ENCODE measurements around the gene LMOD2.
"Not testable (repeated sequence)": the region's sequence is repeated elsewhere in the genome, so short reads cannot be mapped to it uniquely, and the experiment has no call there.

The LMOD2 gene, protein sequence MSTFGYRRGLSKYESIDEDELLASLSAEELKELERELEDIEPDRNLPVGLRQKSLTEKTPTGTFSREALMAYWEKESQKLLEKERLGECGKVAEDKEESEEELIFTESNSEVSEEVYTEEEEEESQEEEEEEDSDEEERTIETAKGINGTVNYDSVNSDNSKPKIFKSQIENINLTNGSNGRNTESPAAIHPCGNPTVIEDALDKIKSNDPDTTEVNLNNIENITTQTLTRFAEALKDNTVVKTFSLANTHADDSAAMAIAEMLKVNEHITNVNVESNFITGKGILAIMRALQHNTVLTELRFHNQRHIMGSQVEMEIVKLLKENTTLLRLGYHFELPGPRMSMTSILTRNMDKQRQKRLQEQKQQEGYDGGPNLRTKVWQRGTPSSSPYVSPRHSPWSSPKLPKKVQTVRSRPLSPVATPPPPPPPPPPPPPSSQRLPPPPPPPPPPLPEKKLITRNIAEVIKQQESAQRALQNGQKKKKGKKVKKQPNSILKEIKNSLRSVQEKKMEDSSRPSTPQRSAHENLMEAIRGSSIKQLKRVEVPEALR

DNA sequence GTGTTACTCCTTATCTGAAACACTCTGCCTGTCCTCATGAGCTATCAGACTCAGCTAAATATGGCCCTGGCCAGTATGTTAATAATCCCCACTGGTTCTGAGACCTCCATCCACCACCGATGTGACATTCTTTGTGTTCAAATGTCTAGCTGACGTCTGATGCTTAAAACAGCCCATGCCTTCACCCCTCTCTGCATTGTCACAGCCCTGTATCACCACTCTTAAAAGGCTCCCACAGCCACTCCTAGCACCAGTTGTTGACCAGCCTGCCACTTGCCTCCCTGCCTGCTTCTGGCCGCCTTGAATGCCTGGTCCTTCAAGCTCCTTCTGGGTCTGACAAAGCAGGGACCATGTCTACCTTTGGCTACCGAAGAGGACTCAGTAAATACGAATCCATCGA is at the start of gene LMOD2:
Gene LMOD2 (plus strand): TSS at position 253 of the 400 bp plus-strand sequence. CDS start 98 bp downstream, at position 351.
- DNase-seq: no peak

DNA sequence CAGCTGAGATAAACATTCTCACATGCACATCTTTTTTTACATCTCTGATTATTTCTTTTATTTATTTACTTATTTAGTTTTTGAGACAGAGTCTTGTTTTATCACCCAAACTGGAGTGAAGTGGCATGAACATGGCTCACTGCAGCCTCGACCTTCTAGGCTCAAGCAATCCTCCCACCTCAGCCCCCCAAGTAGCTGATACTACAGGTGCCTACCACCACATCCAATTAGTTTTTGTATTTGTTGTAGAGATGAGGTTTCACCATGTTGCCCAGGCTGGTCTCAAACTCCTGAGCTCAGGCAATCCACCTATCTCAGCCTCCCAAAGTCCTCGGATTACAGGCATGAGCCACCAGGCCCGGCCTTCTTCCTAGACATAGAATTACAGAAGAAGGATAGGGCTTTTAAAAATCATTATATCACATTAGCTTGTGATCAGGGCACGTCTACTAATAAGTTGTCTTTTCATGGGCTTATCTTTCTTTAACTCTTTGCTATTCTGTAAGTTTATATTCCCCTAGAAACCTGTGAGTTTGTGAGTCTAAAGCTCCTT is 48.2 kb upstream of the LMOD2 start:
- DNase-seq: no peak

DNA sequence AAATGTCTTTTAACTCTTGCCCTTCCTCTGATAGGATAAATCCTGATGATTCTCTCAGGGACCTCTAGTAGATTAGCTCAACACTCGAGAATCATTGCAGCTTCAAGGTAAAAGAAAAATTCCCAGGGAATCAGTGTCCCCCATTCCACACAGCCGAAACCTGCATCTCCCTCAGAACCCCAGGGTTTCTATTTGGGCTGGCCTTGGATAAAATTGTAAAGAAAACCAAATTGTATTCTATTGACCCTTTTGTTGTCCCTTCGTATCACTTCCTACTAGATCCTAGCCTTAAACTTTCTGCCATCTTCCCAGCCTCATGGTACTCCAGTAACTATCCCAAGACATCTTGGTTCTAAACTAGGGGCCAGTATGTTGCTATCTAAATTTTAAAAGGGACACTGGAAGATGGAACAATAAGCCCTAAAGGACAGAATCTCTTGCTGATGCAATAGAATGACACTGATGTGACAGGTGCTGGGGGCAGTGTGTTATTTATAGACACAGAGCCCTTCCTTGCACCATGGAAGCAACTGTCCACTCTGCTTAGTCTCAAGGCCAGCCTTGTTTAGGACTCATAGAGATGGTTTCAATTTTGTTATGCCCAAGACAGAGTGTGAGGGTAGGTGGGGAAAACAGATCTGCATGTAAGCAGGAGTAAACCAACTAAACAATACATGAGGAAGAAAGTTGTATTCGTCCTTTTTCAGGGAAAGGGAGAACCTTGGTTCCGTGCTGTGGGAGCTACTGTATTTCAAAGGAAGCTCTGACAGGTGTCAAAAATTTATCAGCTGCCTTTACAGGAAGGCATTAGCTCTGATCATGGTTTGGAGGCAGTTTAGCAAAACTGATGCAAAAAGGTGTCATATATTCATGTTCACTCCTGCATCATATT is 46.4 kb upstream of the LMOD2 start:
- DNase-seq: no peak

DNA sequence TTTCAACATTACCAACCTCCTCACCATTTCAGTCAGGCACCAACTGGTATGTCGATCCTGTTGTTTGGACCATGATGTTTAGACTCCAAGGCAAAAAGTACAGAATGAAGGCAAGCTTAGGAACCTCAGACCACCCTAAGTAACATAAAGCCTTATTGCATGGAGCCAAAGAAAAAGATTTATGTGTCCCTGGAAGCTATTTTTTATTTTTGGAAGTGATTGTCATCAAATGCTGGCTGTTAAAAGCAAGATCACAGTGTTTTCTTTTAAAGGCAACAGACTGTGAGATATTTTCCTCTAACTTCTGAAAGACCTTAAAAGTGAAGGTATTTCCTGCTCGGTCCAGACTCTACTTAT is 45.8 kb upstream of the LMOD2 start:
- DNase-seq: no peak

DNA sequence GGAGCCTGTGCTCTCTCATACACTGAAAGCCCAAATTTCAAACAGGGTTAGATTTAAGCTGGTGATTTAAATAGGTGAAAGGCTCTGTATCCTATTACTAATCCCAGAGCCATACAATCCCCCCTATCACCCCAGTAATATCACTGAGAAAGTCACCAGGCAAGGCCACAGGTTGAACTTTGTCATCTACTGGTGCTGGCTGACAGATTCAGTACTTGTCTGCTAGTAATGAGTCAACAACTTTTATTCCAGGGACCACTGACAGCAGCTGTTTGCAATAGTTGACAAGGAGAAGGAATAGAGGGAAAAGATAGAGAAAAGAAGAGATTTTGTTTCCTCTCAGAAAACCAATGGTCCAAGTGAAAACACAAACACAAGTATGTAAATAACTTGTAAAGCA is 43.6 kb upstream of the LMOD2 start:
- no peak for DNase-seq

DNA sequence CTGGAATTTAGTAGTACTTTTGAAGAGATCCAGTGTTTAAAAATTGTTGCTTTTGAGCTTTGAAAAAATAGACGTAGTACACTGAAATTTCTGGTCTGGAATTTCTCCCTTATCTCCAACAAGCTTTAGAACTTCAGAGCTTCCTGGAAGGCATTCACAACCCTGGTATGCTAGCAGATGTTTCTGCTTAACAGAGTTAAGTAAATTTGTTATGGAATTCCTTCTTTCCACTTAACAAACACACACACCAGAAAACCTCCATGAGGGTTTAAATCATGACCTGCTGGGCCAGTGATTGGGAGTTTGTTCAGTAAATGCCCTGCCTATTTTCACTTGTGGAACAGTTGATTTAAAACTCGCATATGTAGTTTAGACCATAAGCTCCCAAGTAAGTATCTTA is 40.3 kb upstream of the LMOD2 start:
- no peak for DNase-seq

DNA sequence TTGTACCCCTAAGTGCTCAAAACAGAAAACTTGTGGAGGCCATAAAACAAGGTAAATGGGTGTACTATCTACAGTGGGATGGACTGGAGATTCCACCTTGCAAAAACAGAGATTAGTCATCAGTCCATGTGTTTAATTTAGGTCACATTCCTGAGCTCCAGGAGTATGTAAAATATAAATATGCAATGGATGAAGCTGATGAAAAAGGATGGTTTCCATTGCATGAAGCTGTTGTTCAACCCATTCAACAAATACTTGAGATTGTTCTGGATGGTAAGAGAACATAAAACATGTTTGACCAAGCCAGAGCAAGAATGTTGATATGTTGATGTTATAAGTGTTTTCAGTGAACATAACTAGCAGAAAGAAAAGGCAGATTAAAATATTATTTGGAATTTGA is 39.4 kb upstream of the LMOD2 start:
- no peak for DNase-seq

DNA sequence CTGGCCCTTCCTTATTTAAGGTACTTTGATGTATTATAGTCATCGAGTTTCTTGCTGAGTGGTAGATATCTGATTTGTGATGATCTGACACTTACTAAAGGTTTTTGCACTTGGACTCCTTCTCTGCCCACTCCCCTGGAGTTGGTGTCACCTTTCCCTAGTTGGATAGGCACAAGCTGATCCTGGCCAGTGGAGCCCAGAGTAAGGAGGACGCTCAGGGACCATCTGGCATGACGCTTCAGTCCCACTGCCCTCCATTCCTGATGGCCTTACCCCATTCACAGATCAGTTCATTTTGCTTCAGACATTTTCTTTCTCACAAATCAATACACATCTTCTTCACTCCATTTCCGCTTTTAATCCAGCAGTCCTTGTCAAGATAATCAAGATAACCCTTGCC is 34.0 kb upstream of the LMOD2 start:
- no peak for DNase-seq

DNA sequence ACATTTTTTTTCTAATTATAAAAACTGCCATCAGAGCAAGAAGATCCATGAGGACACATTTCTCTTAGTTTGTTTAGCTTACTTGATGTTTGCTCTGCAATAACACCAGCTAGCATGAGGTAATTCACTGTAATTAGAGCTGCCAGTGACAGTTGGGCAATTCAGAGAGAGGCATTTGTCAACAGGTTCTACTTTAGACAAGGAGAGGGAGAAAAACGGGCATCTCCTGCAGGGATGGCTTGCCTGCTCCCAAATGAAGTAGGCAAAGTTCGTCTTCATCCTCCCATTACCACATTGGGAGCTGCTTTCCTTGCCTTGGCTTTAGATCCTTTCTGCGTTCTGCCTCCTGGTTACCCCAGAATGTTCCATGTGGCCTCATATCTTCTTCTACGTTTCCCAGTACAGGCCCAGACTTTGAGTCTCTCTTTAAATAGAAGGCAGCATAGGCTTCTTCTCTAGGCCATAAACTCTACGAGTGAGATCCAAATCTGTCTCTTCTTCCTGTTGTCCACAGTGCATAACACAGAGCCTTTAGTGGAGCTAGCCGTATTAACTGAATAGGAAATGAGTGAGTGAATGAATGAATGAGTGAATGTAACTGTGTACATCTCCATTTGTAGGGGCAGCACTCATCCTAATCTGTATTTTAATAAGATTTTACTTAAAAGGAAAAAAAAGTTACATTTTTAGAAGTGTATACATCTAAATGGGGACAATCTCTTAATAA is 32.8 kb upstream of the LMOD2 start:
- DNase-seq: no peak

DNA sequence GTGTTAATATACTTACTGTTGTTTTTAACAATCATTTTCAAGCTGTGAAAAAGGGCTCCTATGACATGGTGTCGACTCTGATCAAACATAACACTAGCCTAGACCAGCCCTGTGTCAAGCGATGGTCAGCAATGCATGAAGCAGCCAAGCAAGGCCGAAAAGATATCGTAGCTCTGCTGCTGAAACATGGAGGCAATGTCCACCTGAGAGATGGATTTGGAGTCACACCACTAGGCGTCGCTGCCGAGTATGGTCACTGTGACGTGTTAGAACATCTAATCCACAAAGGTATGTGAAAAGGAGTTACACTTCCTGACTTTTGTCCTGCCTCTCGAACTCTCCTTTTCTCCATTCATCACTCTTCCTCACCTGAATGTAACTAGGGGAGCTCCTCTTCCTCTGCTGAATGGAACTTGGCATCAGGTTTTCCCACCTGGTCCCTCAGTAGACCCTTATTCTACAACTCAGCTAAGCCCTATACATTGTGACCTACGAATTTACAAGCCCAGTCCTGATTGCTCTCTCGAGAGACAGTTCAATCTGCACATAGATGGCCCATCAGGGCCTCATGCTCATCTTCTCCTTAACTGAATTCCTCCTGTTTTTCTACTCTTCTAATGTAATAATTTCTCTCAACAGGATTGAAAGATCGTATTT is 31.0 kb upstream of the LMOD2 start:
- DNase-seq: peak in 3 of 4 experiments; percentile 32 to 37 (median 36)

DNA sequence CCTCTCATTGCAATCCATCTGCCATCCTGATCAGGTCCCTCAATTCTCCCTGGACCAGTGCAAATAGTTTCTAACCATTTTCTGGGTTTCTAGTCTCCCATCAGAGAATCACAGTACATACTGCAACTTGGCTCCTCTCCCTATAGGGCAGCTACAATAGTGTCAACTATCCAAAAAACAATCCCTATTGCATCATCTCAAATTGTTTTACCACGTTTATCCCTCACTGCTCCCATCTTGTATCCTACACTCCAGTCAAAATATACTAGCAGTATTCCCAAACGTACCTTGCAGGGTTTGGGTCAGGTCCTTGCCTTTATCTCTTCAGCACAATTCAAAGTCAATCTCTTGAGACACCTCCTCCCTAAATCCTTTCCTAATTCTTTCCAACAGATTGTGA is 30.4 kb upstream of the LMOD2 start:
- DNase-seq: no peak

DNA sequence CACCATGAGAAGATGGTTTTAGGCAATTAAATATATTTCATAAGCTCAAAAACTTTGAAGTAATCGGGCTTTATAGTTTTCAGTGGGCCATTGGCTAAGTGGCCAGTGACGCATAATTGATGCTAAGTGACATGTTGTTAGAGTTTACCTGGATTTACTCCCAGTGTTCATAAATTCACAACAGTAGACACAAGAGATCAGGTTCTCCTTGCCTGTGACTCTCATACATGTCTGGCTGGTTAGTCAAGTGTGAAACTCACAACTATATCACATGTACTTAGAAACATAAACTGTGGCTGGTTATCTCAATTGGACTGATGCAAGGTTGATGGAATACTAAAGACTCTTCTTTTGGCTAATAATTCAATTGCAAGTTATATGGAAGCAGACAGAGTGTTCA is 27.8 kb upstream of the LMOD2 start:
- DNase-seq: no peak

DNA sequence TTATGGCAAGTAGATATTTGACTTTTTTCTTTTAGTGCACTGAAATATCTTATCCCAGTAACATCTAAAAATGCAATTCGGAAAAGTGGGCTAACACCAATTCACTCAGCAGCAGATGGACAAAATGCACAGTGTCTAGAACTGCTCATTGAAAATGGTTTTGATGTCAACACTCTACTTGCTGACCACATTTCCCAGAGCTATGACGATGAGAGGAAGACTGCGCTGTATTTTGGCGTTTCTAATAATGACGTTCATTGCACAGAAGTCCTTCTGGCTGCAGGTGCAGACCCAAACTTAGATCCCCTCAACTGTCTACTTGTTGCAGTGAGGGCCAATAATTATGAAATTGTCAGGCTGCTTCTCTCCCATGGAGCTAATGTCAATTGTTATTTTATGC is 26.8 kb upstream of the LMOD2 start:
- no peak for DNase-seq

DNA sequence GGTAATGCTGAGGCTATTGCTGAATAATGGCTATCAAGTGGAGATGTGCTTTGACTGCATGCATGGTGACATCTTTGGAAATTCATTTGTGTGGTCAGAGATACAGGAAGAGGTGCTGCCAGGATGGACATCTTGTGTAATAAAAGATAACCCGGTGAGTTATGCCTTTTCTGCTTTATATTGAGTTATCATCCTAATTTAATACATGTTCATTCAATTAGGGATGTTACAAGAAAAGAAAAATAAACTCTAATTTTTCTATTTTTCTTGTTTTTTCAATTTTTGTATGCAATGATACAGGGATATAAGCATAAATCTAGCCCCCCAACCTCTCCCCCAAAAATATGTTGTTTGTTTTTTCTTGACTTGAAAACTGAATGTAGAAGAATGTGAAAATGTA is 26.4 kb upstream of the LMOD2 start:
- no peak for DNase-seq

DNA sequence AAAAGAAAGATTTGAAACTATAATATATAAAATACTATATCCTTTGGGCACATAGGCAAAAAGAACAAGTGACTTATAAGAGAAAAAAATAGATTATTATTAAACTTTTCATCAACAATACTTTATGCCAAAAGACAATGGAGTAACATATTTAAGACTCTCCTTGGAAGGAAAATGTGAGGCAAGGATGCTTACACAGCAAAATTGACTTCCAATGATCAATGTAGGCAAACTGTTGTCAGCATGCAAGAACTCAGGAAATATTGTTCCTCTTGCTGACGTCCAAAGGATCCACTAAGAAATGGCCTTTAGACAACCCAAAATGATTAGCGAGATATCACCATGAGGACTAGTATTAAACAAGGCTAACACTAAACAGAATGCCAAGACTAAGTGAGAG is 22.9 kb upstream of the LMOD2 start:
- no peak for DNase-seq

DNA sequence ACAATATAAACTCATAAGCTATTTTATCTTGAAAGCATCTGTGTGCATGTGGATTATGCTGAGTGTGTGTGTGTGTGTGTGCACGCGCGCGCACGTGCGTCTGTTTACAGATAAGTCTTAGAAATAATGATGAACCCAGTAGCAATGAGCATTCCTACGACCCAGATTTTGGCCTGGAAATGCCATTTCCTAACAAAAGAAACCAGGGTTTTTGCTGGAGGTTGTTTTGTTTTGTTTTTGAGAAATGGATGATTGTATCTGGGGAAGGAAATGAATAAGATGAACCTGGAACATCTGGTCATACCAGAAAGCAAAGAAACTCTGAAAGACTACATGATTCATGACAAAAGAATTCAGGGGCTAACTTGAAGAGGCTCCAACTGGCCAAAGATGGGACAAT is 22.1 kb upstream of the LMOD2 start:
- no peak for DNase-seq

DNA sequence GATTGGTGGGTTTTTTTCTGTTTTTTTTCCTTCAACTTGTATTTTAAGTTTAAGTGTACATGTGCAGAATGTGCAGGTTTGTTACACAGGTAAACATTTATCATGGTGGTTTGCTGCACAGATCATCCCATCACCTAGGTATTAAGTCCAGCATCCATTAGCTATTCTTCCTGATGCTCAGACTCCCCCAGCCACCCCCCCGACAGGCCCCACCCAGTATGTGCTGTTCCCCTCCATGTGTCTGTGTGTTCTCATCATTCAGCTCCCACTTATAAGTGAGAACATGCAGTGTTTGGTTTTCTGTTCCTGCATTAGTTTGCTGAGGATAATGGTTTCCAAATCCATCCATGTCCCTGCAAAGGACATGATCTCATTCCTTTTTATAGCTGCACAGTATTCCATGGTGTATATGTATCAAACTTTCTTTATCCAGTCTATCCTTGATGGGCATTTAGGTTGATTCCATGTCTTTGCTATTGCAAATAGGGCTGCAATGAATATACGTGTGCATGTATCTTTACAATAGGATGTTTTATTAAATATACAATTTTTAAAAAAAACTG is 21.6 kb upstream of the LMOD2 start:
- not testable (repeated sequence) for DNase-seq

DNA sequence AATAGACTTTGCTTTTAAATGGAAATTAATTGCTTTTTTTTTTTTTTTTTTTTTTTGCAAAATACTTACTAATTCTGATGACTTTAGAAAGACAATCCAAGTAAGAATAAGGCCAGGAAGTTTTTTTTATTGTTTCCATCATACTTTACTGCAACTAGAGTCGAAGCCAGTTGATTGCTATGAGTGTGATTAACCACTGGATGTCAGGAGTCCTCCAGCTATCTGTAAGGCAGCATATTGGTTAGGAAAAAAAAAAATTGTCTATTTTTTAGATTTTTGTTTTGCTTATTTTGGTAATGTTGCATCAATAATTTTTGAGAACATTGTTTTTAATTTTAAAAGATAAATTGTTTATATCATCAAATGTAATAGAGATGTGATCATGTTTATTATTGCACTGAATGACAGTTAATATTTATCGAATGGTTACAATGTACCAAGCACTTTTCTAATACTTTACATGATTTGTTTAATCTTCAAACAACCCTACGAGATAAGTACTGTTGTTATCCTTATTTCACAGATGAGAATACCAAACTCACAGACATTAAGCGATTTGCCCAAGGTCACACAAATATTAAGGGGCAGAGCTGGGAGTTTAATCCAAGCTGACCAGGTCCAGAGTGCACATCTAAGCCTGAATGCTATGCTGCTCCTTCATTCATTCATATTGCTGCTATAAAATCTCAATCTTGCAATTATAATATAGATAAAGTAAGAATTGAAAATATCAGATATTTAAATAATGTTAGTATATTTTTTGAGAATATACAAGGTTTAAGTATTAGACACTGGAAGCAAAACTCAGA is 19.9 kb upstream of the LMOD2 start:
- no peak for DNase-seq

DNA sequence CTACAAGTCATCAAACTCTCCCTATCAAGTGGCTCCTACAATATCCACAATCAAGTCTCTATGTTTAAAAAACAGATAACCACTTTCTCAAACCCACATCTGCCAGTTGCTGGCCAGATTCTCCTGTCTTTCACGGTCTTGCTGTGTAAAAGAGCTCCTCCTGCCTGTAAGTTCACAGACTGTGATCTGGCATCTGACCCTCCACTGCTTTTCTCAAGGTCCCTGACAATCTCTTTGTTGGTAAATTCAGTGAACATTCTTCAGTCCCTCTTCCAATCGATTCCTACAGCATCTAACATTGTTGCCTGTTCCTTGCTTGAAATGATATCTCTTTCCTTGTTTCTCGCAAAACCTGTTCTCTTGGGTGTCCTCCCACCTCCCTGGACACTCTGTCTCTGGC is 18.5 kb upstream of the LMOD2 start:
- no peak for DNase-seq

DNA sequence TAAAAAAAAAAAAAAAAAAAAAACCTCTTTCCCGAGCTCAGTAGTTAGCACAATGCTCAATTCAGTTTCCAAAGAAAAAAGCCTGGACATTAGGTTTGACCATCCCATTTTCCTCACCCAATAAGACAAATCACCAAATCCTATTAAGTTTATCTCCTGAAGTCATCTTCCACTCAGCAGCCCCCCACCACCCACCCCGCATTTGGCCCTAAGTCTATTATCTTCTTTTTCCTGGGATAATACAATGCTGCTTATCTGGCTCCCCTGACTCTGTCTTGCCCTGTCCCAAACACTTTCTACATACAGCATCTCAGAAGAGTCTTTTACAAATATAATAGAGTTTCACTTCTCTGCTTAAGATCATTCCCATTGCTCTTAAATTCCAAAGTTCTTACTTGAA is 17.8 kb upstream of the LMOD2 start:
- DNase-seq: no peak

DNA sequence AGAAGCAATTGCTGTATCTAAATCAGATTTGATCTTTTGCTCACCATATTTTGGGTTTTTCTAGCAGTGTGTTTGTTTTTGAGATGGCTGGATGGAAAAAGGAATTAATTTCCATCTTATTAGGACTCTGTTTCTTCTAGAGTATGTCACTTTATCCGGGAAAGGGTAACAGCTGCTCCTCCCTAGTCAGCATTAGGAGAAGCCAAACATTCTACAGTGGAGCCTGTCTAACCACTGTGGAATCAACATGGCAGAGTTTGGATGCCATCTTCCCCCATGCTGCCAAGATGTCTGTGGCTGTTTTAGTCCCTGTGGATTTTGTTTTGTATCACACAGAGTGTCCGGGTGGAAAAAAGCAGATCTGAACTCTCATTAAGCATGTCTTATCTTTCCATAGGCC is 16.0 kb upstream of the LMOD2 start:
- no peak for DNase-seq
